ENCODE measurements around the gene CISD3.

DNA sequence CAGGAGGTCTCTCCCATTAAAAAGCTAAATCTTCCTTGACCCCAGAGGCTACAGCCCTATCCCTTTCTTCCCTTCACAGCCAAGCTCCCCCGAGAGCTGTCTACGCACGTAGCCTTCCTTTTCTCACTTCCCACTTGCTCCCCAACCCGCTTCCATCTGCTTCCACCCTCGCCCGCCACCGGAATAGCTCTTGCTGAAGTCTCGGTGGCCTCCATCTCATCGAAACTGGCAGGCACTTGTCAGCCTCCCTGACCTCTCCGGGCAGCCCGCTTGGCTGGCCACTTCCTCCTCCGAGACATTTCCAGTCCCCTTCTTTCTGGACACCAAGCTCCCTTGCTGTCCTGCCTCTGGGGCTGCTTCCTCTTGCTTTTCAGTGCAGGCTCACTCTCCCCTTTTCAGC lies 44.6 kb upstream of the CISD3 start:
- TF ChIP-seq, protein P1, sequence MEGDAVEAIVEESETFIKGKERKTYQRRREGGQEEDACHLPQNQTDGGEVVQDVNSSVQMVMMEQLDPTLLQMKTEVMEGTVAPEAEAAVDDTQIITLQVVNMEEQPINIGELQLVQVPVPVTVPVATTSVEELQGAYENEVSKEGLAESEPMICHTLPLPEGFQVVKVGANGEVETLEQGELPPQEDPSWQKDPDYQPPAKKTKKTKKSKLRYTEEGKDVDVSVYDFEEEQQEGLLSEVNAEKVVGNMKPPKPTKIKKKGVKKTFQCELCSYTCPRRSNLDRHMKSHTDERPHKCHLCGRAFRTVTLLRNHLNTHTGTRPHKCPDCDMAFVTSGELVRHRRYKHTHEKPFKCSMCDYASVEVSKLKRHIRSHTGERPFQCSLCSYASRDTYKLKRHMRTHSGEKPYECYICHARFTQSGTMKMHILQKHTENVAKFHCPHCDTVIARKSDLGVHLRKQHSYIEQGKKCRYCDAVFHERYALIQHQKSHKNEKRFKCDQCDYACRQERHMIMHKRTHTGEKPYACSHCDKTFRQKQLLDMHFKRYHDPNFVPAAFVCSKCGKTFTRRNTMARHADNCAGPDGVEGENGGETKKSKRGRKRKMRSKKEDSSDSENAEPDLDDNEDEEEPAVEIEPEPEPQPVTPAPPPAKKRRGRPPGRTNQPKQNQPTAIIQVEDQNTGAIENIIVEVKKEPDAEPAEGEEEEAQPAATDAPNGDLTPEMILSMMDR (IDR thresholded peaks at IDR 0.05): no peak
- TF ChIP-seq POLR2A (IDR thresholded peaks at IDR 0.05): no peak
